Natural killer cell (primary cell): ENCODE results near the gene SVEP1. TPM values are rescaled to one million over a fixed set of nuclear protein-coding genes. Genes with fewer than 3 reads are reported as not detected.

Experiments
- ATAC-seq, 3 donors: fragments of 150-1000 bp in 2 of 3; fragments of 200-7000 bp in 1 of 3; cut with Tn5 transposase; 1 replicate in 1 of 3; 2 replicates in 2 of 3; pipeline ENCODE4 v1.10.0; 2021; ENCODE audit warnings: mild to moderate bottlenecking in 2 of 3, moderate library complexity in 2 of 3
- DNase-seq, 2 donors: peaks; one replicate each; pipeline versions ENCODE4 v3.0.0 to v3.0.0-alpha.2; 2013 to 2021; ENCODE audit warnings: mixed read lengths in 1 of 2
- H3K27ac ChIP-seq: one replicate; pipeline ENCODE4 v1.5.1; 2013; ENCODE audit warnings: mild to moderate bottlenecking, low read length
- H3K27me3 ChIP-seq: one replicate; pipeline ENCODE4 v1.6.1; 2013; ENCODE audit warnings: low read length; ENCODE audit not compliant: control insufficient read depth, insufficient read depth
- H3K36me3 ChIP-seq: one replicate; pipeline ENCODE4 v1.6.1; 2013; ENCODE audit warnings: low read length; ENCODE audit not compliant: control insufficient read depth, insufficient read depth
- H3K4me1 ChIP-seq: one replicate; pipeline ENCODE4 v1.6.1; 2013; ENCODE audit warnings: low read length; ENCODE audit not compliant: control insufficient read depth, insufficient read depth
- H3K4me3 ChIP-seq: one replicate; pipeline ENCODE4 v1.5.1; 2013; ENCODE audit warnings: low read length
- H3K9me3 ChIP-seq: one replicate; pipeline ENCODE4 v1.6.1; 2013; ENCODE audit warnings: low read length; ENCODE audit not compliant: control insufficient read depth, insufficient read depth
- H3K27ac Mint-ChIP-seq, 2 donors: one replicate each; pipeline ENCODE4 v1.8.0; 2022; ENCODE audit warnings: mild to moderate bottlenecking in 2 of 2, mixed read lengths in 2 of 2, moderate library complexity in 1 of 2
- H3K27me3 Mint-ChIP-seq, 2 donors: one replicate each; pipeline ENCODE4 v1.8.0; 2022; ENCODE audit warnings: low read depth in 2 of 2, mixed read lengths in 2 of 2
- H3K36me3 Mint-ChIP-seq: one replicate; pipeline ENCODE4 v1.8.0; 2022; ENCODE audit warnings: mixed read lengths
- H3K4me1 Mint-ChIP-seq, 2 donors: one replicate each; pipeline ENCODE4 v1.8.0; 2022; ENCODE audit warnings: mixed read lengths in 2 of 2
- H3K4me3 Mint-ChIP-seq: one replicate; pipeline ENCODE4 v1.8.0; 2022; ENCODE audit warnings: mild to moderate bottlenecking, moderate library complexity, mixed read lengths
- H3K9me3 Mint-ChIP-seq, 2 donors: one replicate each; pipeline ENCODE4 v1.8.0; 2022; ENCODE audit warnings: mixed read lengths in 2 of 2
- WGBS: methylation state at CpG from one replicate; pipeline ENCODE4 v1.1.7; 2013; ENCODE audit warnings: missing lambda C conversion rate; ENCODE audit not compliant: insufficient coverage; 5-methylcytosine and 5-hydroxymethylcytosine counted together
- intact Hi-C: fragments of 100-400 bp; cut with micrococcal nuclease; formaldehyde crosslinking; loops from one replicate; pipeline ENCODE4 v1.14.2; 2022
- total RNA-seq, 4 donors: library from RNA; stranded (reverse); fragments of 120-200 nt in 1 of 4; gene quantifications; one replicate each; pipeline versions ENCODE4 v1.2.3 to v1.2.4, GENCODE V29; 2013 to 2022
- TF ChIP-seq, protein P1 (sequence below): fragments of 200-600 bp; IDR thresholded peaks from one replicate; pipeline ENCODE4 v1.8.0; 2022; ENCODE audit warnings: antibody characterized with exemption

SVEP1 gene
- total RNA-seq, 3 donors from 2014 or later (not counting 1 experiment from before 2014, with no cell fraction given): not detected

DNA sequence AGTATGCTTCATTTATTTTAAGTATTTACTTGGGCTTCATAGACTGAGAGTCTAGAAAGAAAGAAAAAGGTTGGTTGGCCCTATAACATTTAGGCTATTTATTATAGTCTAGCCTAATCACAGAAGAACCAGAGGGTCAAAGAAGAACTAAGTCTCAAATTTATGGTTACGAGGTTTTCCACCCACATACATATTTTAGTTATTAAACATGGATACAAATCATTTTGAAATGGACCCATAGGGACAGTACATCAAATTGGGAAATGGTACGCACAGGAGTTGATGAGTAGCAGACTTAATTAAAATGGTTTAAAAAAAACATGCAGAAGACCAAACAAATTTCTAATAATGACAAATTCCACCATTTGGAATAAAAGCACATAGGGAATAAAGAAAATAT lies 17.7 kb downstream of the SVEP1 start:
- Mint-ChIP-seq H3K27ac (no peak overlapping the region), H3K36me3 (no peaks in the 10 kb centered on the region), H3K27me3 (no peaks in the 10 kb centered on the region), H3K4me3 (no peak overlapping the region), H3K4me1 (no peaks in the 10 kb centered on the region), H3K9me3 (peaks cover 4% of the 10 kb centered on the region in 2 donors)
- no peak for DNase-seq
- no peaks in the 10 kb centered on the region for H3K9me3 ChIP-seq
- TF ChIP-seq, protein P1, sequence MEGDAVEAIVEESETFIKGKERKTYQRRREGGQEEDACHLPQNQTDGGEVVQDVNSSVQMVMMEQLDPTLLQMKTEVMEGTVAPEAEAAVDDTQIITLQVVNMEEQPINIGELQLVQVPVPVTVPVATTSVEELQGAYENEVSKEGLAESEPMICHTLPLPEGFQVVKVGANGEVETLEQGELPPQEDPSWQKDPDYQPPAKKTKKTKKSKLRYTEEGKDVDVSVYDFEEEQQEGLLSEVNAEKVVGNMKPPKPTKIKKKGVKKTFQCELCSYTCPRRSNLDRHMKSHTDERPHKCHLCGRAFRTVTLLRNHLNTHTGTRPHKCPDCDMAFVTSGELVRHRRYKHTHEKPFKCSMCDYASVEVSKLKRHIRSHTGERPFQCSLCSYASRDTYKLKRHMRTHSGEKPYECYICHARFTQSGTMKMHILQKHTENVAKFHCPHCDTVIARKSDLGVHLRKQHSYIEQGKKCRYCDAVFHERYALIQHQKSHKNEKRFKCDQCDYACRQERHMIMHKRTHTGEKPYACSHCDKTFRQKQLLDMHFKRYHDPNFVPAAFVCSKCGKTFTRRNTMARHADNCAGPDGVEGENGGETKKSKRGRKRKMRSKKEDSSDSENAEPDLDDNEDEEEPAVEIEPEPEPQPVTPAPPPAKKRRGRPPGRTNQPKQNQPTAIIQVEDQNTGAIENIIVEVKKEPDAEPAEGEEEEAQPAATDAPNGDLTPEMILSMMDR: no peak
- intact Hi-C loops: no loop called here
- no CpG with 5 or more reads among the region's 2 CpGs for WGBS
- ATAC-seq: no peak
- H3K27ac ChIP-seq: no peak overlapping the region
- no peaks in the 10 kb centered on the region for H3K27me3 ChIP-seq
- H3K36me3 ChIP-seq: no peaks in the 10 kb centered on the region
- H3K4me3 ChIP-seq: no peak overlapping the region
- H3K4me1 ChIP-seq: no peaks in the 10 kb centered on the region

- no peak overlapping the region for H3K4me3 ChIP-seq
- Mint-ChIP-seq H3K27ac (no peak overlapping the region), H3K4me1 (no peaks in the 10 kb centered on the region), H3K27me3 (no peaks in the 10 kb centered on the region), H3K9me3 (peaks cover 4% of the 10 kb centered on the region in 2 donors), H3K4me3 (no peak overlapping the region), H3K36me3 (no peaks in the 10 kb centered on the region)
- no peaks in the 10 kb centered on the region for H3K27me3 ChIP-seq
- H3K9me3 ChIP-seq: no peaks in the 10 kb centered on the region
- 60% methylated on average over 1 of the region's 1 CpG for WGBS
- TF ChIP-seq, protein P1: no peak
- H3K36me3 ChIP-seq: no peaks in the 10 kb centered on the region
- no peak for DNase-seq
- no peak overlapping the region for H3K27ac ChIP-seq
- no peak for ATAC-seq
- no peaks in the 10 kb centered on the region for H3K4me1 ChIP-seq
- intact Hi-C loops: no loop called here
Measured at GRCh38 chr9:110559869-110560268, 19.7 kb downstream of the SVEP1 start.

GRCh38 chr9:110555551-110556331 lies 23.8 kb downstream of the SVEP1 start:
- intact Hi-C loops: no loop called here
- Mint-ChIP-seq H3K27me3 (no peaks in the 10 kb centered on the region), H3K27ac (no peak overlapping the region), H3K4me3 (no peak overlapping the region), H3K9me3 (no peaks in the 10 kb centered on the region), H3K36me3 (no peaks in the 10 kb centered on the region), H3K4me1 (no peaks in the 10 kb centered on the region)
- TF ChIP-seq, protein P1: no peak
- H3K27ac ChIP-seq: no peak overlapping the region
- H3K27me3 ChIP-seq: no peaks in the 10 kb centered on the region
- DNase-seq (no peak), ATAC-seq (no peak)
- WGBS: 82% methylated on average over 1 of the region's 6 CpGs
- no peaks in the 10 kb centered on the region for H3K4me1 ChIP-seq
- H3K9me3 ChIP-seq: no peaks in the 10 kb centered on the region
- no peaks in the 10 kb centered on the region for H3K36me3 ChIP-seq
- H3K4me3 ChIP-seq: no peak overlapping the region

DNA sequence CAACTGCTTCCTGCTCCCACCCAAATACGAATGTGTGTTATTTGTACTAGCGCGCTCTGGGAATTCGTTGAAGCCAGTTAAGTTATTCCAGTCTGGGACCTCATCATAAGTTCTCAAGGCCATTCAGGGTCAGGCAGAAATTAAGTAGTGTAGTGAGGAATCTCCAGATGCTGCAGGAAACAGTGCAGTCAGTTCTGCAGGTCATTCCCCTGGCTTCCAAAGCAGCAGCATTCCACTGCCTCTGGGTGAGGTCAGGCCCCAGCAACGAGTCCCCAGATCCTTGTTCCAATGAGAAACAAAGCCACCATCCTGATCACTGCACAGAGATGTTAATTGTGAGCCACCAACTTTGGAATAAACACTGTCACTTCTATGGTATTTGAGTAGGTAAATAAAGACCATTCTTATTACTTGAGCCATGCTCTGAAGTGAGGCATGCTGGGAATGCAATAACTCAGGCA lies 33.1 kb downstream of the SVEP1 start:
- H3K4me3 Mint-ChIP-seq: no peak overlapping the region
- H3K9me3 Mint-ChIP-seq: peaks cover 0 to 2% of the 10 kb centered on the region in 2 donors
- H3K36me3 Mint-ChIP-seq: no peaks in the 10 kb centered on the region
- DNase-seq: no peak
- no peaks in the 10 kb centered on the region for H3K27me3 Mint-ChIP-seq
- H3K27ac Mint-ChIP-seq: no peak overlapping the region
- intact Hi-C loops: no loop called here
- H3K4me1 Mint-ChIP-seq: no peaks in the 10 kb centered on the region
- WGBS: 89% methylated on average over 5 of the region's 5 CpGs
- Histone ChIP-seq H3K27me3 (no peaks in the 10 kb centered on the region), H3K9me3 (no peaks in the 10 kb centered on the region), H3K27ac (no peak overlapping the region), H3K4me1 (no peaks in the 10 kb centered on the region), H3K4me3 (no peak overlapping the region), H3K36me3 (no peaks in the 10 kb centered on the region)
- no peak for ATAC-seq
- TF ChIP-seq, protein P1: no peak
